Left ventricle myocardium inferior (tissue), 1 donor: Measurements from ENCODE around the gene MAPKAPK5. TPM values are rescaled to one million over a fixed set of nuclear protein-coding genes. Genes with fewer than 3 reads are reported as not detected.

Source experiments
- DNase-seq: peaks from one replicate; pipeline ENCODE4 v3.0.0-alpha.2; 2020
- H3K27ac ChIP-seq: fragments of 200-600 bp; replicated peaks from 2 replicates; pipeline ENCODE4 v1.8.0; 2021
- H3K27me3 ChIP-seq: fragments of 200-600 bp; 2 replicates; pipeline ENCODE4 v1.8.0; 2021; ENCODE audit warnings: low read depth
- H3K36me3 ChIP-seq: fragments of 200-600 bp; 2 replicates; pipeline ENCODE4 v1.8.0; 2021
- H3K4me1 ChIP-seq: fragments of 200-600 bp; 2 replicates; pipeline ENCODE4 v1.8.0; 2021
- H3K4me3 ChIP-seq: fragments of 200-600 bp; 2 replicates; pipeline ENCODE4 v1.8.0; 2021; ENCODE audit warnings: mild to moderate bottlenecking, moderate library complexity
- H3K9me3 ChIP-seq: fragments of 200-600 bp; replicated peaks from 2 replicates; pipeline ENCODE4 v1.8.0; 2021
- CTCF ChIP-seq: fragments of 200-600 bp; IDR thresholded peaks from 2 replicates; pipeline ENCODE4 v1.8.0; 2021; ENCODE audit warnings: antibody characterized with exemption, mild to moderate bottlenecking, borderline replicate concordance
- intact Hi-C: fragments of 100-400 bp; cut with micrococcal nuclease; formaldehyde crosslinking; loops from one replicate; pipeline ENCODE4 v1.11.0; 2022
- total RNA-seq: library from RNA; stranded (reverse); fragmentation: NEBNext Ultra II Directional; extraction: Animal tissue kit (Norgen Biotek cat#: 25700); gene quantifications from one replicate; pipeline ENCODE4 v1.2.1, GENCODE V29; 2021
- donor health status: DM: no; HTN: yes; CAD: no; lungs with severe emphysema.

Gene MAPKAPK5
- total RNA-seq, 1 donor from 2014 or later: 26.2 TPM

GRCh38 chr12:111926631-111927030, 84.6 kb downstream of the MAPKAPK5 start:
- H3K36me3 ChIP-seq: peaks cover 9% of the 10 kb centered on the region
- H3K27ac ChIP-seq: no peak overlapping the region
- no peaks in the 10 kb centered on the region for H3K9me3 ChIP-seq
- intact Hi-C loops: no loop called here
- DNase-seq: no peak
- H3K4me1 ChIP-seq: no peaks in the 10 kb centered on the region
- H3K27me3 ChIP-seq: no peaks in the 10 kb centered on the region
- H3K4me3 ChIP-seq: no peak overlapping the region
- no peak for TF ChIP-seq CTCF

- Histone ChIP-seq H3K4me3 (no peak overlapping the region), H3K27me3 (no peaks in the 10 kb centered on the region), H3K9me3 (no peaks in the 10 kb centered on the region), H3K36me3 (peaks cover 13% of the 10 kb centered on the region), H3K27ac (no peak overlapping the region), H3K4me1 (no peaks in the 10 kb centered on the region)
- no peak for DNase-seq
- intact Hi-C loops: no loop called here
- no peak for TF ChIP-seq CTCF
These were observed 85.3 kb downstream of the MAPKAPK5 start for GRCh38 chr12:111927346-111927745.

- peaks cover 30% of the 10 kb centered on the region for H3K36me3 ChIP-seq
- intact Hi-C loops: no loop called here
- no peak for DNase-seq
- TF ChIP-seq CTCF: no peak
- no peak overlapping the region for H3K27ac ChIP-seq
- peaks cover 16% of the 10 kb centered on the region for H3K4me1 ChIP-seq
- H3K9me3 ChIP-seq: no peaks in the 10 kb centered on the region
- no peak overlapping the region for H3K4me3 ChIP-seq
- no peaks in the 10 kb centered on the region for H3K27me3 ChIP-seq
These were observed 90.2 kb downstream of the MAPKAPK5 start for GRCh38 chr12:111932241-111932640.

- no peaks in the 10 kb centered on the region for H3K9me3 ChIP-seq
- peaks cover 31% of the 10 kb centered on the region for H3K4me1 ChIP-seq
- peak overlapping the region; percentile 25 for H3K4me3 ChIP-seq
- H3K27me3 ChIP-seq: no peaks in the 10 kb centered on the region
- H3K27ac ChIP-seq: peak overlapping the region; percentile 73
- no peak for TF ChIP-seq CTCF
- H3K36me3 ChIP-seq: peaks cover 20% of the 10 kb centered on the region
- DNase-seq: no peak
- intact Hi-C loops: no loop called here
These were observed 94.8 kb downstream of the MAPKAPK5 start for GRCh38 chr12:111936869-111937268.

- peak overlapping the region; percentile 25 for H3K4me3 ChIP-seq
- no peaks in the 10 kb centered on the region for H3K9me3 ChIP-seq
- H3K27ac ChIP-seq: peak overlapping the region; percentile 73
- intact Hi-C loops: no loop called here
- TF ChIP-seq CTCF: no peak
- DNase-seq: no peak
- peaks cover 16% of the 10 kb centered on the region for H3K36me3 ChIP-seq
- peaks cover 31% of the 10 kb centered on the region for H3K4me1 ChIP-seq
- H3K27me3 ChIP-seq: no peaks in the 10 kb centered on the region
These were observed 95.4 kb downstream of the MAPKAPK5 start for GRCh38 chr12:111937429-111937828.

- Histone ChIP-seq H3K36me3 (no peaks in the 10 kb centered on the region), H3K27ac (no peak overlapping the region), H3K9me3 (no peaks in the 10 kb centered on the region), H3K27me3 (no peaks in the 10 kb centered on the region), H3K4me1 (peaks cover 36% of the 10 kb centered on the region), H3K4me3 (no peak overlapping the region)
- no peak for DNase-seq
- no peak for TF ChIP-seq CTCF
- intact Hi-C loops: no loop called here
These were observed 100.5 kb downstream of the MAPKAPK5 start for GRCh38 chr12:111942557-111942956.
